ENCODE data around the gene ETFB.

GRCh38 chr19:51399231-51399630 is 33.0 kb upstream of the ETFB start:
- TF ChIP-seq CTCF (IDR thresholded peaks at IDR 0.05) (no peak), POLR2AphosphoS5 (IDR thresholded peaks at IDR 0.05; ENCODE audit: low read depth, low read length) (no peak), TCF7L2 (IDR thresholded peaks at IDR 0.05; ENCODE audit: low read depth, low read length) (no peak), REST (IDR thresholded peaks at IDR 0.05; ENCODE audit: insufficient read depth in 1 of 2, low read depth in 2 of 2, low read length in 1 of 2) (no peak), SIN3A (IDR thresholded peaks at IDR 0.05; ENCODE audit: borderline replicate concordance, insufficient read depth, low read depth, low read length) (no peak)

Data from Panc1 (cell line).